Erythroblast (primary cell): Measurements from ENCODE around the gene DSC2.

Experiments used
- GATA1 ChIP-seq: IDR thresholded peaks from 2 replicates; pipeline ENCODE4 v1.6.1; 2011; ENCODE audit warnings: low read depth, mild to moderate bottlenecking, control low read depth, low read length, moderate library complexity
- POLR2A ChIP-seq: IDR thresholded peaks from 2 replicates; pipeline ENCODE4 v1.6.1; 2011; ENCODE audit warnings: mild to moderate bottlenecking, low read length

- TF ChIP-seq POLR2A (no peak), GATA1 (no peak)
Measured at GRCh38 chr18:31061945-31062344, 40.3 kb downstream of the DSC2 start.
